Skeletal muscle satellite cell (primary cell): ENCODE measurements around the gene IL25. TPM values are rescaled to one million over a fixed set of nuclear protein-coding genes. Genes with fewer than 3 reads are reported as not detected.
"Not testable (repeated sequence)": the region's sequence is repeated elsewhere in the genome, so short reads cannot be mapped to it uniquely, and the experiment has no call there.

Experiments
- H3K27me3 ChIP-seq: 2 replicates; pipeline ENCODE4 v1.7.0; 2013; ENCODE audit warnings: low read length; ENCODE audit not compliant: control insufficient read depth, insufficient read depth
- H3K36me3 ChIP-seq: 2 replicates; pipeline ENCODE4 v1.7.0; 2013; ENCODE audit warnings: mild to moderate bottlenecking, control low read depth, low read length; ENCODE audit not compliant: insufficient read depth
- H3K4me1 ChIP-seq: 2 replicates; pipeline ENCODE4 v1.7.0; 2013; ENCODE audit warnings: low read length; ENCODE audit not compliant: control insufficient read depth, insufficient read depth
- H3K4me2 ChIP-seq: 2 replicates; pipeline ENCODE4 v1.7.0; 2013; ENCODE audit warnings: mild to moderate bottlenecking, low read length
- H3K4me3 ChIP-seq: 2 replicates; pipeline ENCODE4 v1.7.0; 2013; ENCODE audit warnings: low read length
- H3K9ac ChIP-seq: 2 replicates; pipeline ENCODE4 v1.7.0; 2013; ENCODE audit warnings: mild to moderate bottlenecking, low read depth, low read length, moderate library complexity
- H3K9me3 ChIP-seq: replicated peaks from 2 replicates; pipeline ENCODE4 v1.7.0; 2013; ENCODE audit warnings: mild to moderate bottlenecking, control low read depth, low read length
- total RNA-seq: library from RNA; depleted of rRNA; stranded (reverse); fragments of >200 nt; gene quantifications from 2 replicates; pipeline ENCODE4 v1.2.3, GENCODE V29; 2012; rRNA removed

IL25 gene
- total RNA-seq, result not detected in 2 replicates

DNA sequence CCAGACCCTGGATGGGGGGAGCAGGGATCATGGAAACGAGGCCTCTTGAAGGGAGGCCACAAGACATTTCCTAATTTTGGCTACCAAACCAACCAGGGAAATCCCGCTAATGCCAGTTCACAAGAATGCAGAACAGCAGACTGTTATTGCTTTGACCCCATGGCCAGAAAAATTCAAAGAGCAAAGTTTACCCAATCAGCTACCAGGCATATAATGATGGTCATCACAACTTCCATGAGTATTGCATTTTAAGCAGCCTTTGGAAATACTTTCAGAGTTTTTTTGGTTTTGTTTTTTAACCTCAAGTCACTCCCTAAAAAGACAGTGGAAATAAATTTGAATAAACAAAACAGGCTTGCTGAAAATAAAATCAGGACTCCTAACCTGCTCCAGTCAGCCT is at the start of gene IL25:
Gene IL25 (plus strand): TSS at position 301 of the 400 bp plus-strand sequence.
- Histone ChIP-seq H3K4me1 (no peaks in the 10 kb centered on the region), H3K27me3 (peaks cover 52% of the 10 kb centered on the region), H3K4me2 (no peak within 1 kb of the TSS), H3K4me3 (no peak within 1 kb of the TSS), H3K36me3 (no peaks in the 10 kb centered on the region), H3K9ac (no peak within 1 kb of the TSS), H3K9me3 (no peaks in the 10 kb centered on the region)

DNA sequence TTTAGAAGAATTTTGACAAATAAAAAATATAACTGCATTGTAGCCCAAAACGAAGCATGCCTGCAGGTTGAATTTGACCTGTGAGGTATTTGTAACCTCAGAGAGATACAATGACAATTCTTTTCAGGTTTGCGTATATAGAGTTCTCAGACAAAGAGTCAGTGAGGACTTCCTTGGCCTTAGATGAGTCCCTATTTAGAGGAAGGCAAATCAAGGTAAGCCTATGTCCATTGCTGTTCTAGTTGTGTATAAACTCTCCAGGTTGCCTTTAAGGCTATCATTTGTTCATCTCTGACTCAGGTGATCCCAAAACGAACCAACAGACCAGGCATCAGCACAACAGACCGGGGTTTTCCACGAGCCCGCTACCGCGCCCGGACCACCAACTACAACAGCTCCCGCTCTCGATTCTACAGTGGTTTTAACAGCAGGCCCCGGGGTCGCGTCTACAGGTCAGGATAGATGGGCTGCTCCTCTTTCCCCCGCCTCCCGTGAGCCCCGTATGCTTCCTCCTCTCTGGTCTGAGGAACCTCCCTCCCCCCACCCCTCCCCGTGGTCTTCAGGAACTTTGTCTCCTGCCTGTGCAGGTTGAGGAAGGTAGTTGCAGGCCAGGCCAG is 48.7 kb upstream of the IL25 start:
- Histone ChIP-seq H3K9me3 (no peaks in the 10 kb centered on the region), H3K4me2 (no peak overlapping the region), H3K9ac (no peak overlapping the region), H3K4me3 (no peak overlapping the region), H3K4me1 (peaks cover 15% of the 10 kb centered on the region), H3K27me3 (no peaks in the 10 kb centered on the region), H3K36me3 (peaks cover 44% of the 10 kb centered on the region)

DNA sequence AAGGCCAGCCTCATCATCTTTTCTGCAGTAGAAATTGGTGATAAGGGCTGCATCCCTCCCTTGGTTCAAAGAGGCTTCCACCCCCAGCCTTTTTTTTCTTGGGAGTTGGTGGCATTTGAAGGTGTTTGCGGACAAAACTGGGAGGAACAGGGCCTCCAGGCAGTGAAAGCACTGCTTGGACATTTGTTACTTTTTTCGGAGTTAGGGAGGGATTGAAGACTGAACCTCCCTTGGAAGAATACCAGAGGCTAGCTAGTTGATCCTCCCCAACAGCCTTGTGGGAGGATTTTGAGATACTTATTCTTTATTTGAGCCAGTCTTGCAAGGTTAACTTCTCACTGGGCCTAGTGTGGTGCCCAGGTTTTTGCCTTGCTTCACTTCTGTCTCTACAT is 48.2 kb upstream of the IL25 start:
- Histone ChIP-seq H3K4me1 (peaks cover 15% of the 10 kb centered on the region), H3K9me3 (no peaks in the 10 kb centered on the region), H3K9ac (no peak overlapping the region), H3K27me3 (no peaks in the 10 kb centered on the region), H3K36me3 (peaks cover 42% of the 10 kb centered on the region), H3K4me2 (no peak overlapping the region), H3K4me3 (no peak overlapping the region)

DNA sequence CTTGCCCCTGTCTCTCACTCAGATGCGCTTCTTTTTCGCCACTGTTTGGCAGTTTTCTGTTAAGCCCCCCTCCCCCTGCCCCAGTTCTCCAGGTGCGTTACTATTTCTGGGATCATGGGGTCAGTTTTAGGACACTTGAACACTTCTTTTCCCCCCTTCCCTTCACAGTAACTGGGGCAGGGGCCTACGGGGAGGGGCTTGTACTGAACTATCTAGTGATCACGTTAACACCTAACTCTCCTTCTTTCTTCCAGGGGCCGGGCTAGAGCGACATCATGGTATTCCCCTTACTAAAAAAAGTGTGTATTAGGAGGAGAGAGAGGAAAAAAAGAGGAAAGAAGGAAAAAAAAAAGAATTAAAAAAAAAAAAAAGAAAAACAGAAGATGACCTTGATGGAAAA is 47.6 kb upstream of the IL25 start:
- no peak overlapping the region for H3K4me2 ChIP-seq
- H3K4me1 ChIP-seq, result peaks cover 15% of the 10 kb centered on the region
- no peaks in the 10 kb centered on the region for H3K27me3 ChIP-seq
- no peak overlapping the region for H3K4me3 ChIP-seq
- no peaks in the 10 kb centered on the region for H3K9me3 ChIP-seq
- no peak overlapping the region for H3K9ac ChIP-seq
- peaks cover 36% of the 10 kb centered on the region for H3K36me3 ChIP-seq

DNA sequence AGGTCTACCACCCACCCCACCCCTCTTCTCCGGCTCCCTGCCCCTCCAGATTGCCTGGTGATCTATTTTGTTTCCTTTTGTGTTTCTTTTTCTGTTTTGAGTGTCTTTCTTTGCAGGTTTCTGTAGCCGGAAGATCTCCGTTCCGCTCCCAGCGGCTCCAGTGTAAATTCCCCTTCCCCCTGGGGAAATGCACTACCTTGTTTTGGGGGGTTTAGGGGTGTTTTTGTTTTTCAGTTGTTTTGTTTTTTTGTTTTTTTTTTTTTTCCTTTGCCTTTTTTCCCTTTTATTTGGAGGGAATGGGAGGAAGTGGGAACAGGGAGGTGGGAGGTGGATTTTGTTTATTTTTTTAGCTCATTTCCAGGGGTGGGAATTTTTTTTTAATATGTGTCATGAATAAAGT is 46.9 kb upstream of the IL25 start:
- H3K4me1 ChIP-seq, result peaks cover 10% of the 10 kb centered on the region
- H3K36me3 ChIP-seq, result peaks cover 30% of the 10 kb centered on the region
- not testable (repeated sequence) for H3K4me2 ChIP-seq, H3K4me3 ChIP-seq, H3K9ac ChIP-seq, H3K27me3 ChIP-seq, H3K9me3 ChIP-seq

DNA sequence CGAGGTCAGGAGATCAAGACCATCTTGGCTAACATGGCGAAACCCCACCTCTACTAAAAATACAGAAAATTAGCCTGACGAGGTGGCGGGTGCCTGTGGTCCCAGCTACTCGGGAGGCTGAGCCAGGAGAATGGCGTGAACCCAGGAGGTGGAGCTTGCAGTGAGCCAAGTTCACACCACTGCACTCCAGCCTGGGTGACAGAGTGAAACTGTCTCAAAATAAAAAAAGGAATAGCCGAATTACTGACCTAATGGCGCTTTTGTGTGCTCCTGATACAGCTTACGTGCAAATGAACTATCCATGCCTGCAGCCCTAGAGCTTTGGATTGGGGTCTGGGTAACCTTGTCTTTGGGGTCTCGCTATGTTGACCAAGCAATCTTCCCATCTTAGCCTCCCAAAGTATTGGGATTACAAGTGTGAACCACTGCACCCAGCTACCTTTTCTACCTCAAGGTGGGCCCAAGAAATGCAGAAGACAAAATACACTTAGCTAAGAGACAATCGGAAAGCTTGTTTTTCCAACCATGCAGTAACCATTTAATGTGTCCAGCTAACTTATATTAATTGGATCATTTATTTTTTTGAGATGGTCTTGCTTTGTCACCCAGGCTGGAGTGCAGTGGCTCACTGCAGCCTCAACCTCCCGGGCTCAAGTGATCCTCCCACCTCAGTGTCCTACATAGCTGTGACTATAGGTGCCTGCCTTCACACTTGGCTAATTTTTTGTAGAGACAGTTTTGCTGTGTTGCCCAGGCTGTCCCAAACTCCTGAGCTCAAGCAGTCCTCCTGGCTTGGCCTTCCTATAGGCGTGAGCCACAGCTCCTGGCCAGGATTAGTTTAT is 45.9 kb upstream of the IL25 start:
- Histone ChIP-seq H3K27me3 (no peaks in the 10 kb centered on the region), H3K9me3 (no peaks in the 10 kb centered on the region), H3K4me2 (no peak overlapping the region), H3K36me3 (peaks cover 30% of the 10 kb centered on the region), H3K4me3 (no peak overlapping the region), H3K9ac (no peak overlapping the region), H3K4me1 (peaks cover 10% of the 10 kb centered on the region)

DNA sequence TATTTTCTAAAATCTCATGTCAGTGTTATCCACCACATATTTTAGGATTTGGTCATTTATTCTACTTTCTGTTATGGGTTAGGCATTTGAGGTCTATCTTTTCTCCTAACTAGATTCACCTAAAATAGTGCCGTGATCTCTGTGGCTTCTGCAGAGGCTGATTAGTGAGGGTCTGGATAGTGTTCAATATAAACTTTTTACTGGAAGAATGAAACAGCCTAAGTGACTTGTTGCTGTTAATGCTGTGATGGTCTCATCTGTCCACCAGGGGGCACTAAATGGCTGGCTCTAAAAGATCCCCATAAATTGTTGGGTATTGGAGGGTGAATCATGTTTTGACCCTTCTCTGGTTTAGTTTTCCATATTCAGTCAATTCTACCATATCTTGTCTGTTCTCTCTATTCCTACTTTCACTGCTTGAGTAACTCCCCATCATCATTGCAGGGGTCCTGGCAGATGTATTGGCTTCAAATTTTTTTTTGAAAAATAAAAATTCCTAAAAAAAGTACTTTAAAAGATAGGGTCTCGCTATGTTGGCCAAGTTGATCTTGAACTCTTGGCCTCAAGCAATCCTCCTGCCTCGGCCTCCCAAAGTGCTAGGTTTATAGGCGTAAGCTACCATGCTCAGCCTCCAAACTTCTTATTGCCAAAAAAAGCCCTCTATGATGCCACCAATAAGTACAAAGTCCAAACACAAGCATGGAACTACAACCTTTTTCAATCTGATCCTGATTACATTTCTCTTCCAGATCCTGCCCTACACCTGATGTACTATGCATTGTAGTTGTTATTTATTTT is 44.5 kb upstream of the IL25 start:
- Histone ChIP-seq H3K4me1 (peaks cover 4% of the 10 kb centered on the region), H3K9me3 (no peaks in the 10 kb centered on the region), H3K4me2 (no peak overlapping the region), H3K36me3 (peaks cover 27% of the 10 kb centered on the region), H3K9ac (no peak overlapping the region), H3K27me3 (peaks cover 3% of the 10 kb centered on the region), H3K4me3 (no peak overlapping the region)

DNA sequence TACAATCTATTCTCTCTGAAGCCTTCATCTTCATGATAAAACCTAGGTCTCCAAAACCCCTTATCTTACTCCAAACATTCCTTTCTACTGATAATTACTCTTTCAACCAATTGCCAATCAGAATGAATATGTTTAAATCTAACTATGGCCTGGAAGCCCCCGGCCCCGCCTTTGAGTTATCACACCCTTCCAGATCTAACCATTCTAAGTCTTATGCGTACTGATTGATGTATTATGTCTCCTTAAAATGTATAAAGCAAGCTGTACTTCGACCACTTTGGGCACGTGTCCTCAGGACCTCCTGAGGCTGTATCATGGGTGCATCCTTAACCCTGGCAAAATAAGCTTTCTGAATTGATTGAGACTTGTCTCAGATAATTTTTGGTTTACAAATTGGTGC is 37.0 kb upstream of the IL25 start:
- no peak overlapping the region for H3K9ac ChIP-seq
- no peaks in the 10 kb centered on the region for H3K36me3 ChIP-seq
- H3K4me3 ChIP-seq, result no peak overlapping the region
- H3K27me3 ChIP-seq, result peaks cover 23% of the 10 kb centered on the region
- no peaks in the 10 kb centered on the region for H3K9me3 ChIP-seq
- H3K4me1 ChIP-seq, result no peaks in the 10 kb centered on the region
- no peak overlapping the region for H3K4me2 ChIP-seq

DNA sequence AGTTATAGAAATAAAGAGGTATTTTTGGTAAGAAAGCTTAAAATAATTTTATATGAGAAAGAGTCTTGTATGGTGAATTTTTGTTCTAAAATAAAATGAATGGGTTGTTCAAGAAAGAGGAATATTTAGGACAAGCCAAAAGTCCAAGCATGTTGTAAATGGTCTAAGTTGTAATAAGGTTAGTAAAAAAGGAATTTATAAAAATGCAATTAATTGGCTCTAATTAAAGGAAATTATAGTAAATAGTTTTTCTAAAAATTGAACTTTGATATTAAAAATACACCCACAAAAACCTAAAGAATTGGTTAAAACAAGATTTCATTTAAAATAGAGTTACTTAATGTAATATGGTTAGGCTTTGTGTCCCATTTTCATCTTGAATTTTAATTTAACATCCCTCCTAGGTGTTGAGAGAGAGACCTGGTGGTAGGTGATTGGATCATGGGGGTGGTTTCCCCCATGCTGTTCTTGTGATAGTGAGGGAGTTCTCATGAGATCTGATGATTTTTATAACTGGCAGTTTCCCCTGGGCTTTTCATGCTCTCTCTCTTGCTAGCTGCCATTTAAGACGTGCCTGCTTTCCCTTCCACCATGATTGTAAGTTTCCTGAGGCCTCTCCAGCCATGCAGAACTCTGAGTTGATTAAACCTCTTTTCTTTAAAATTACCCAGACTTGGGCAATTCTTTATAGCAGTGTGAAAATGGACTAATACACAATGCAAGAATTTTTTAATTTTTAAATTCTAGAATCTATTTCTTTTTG is 32.9 kb upstream of the IL25 start:
- Histone ChIP-seq H3K9ac (no peak overlapping the region), H3K4me1 (no peaks in the 10 kb centered on the region), H3K4me2 (no peak overlapping the region), H3K36me3 (no peaks in the 10 kb centered on the region), H3K4me3 (no peak overlapping the region), H3K9me3 (no peaks in the 10 kb centered on the region), H3K27me3 (peaks cover 27% of the 10 kb centered on the region)

DNA sequence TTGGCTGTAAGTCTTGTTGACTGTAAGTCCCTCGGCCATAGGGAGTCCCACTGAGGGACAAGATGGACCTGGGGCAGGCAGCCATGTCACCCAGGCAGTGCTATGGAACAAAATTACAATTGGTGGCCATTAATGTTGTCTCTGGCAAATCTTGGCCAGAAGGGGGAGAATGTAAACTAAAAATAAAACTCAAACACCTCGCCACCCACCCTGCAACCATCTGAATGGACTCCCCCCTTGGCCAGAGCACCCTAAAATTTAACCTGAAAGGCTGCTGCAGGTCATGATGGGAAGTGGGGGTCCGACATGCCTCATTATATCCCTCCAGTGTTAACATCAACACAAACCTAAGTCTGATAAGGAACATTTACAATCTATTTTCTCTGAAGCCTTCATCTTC is 28.1 kb upstream of the IL25 start:
- H3K9ac ChIP-seq, result no peak overlapping the region
- no peaks in the 10 kb centered on the region for H3K9me3 ChIP-seq
- no peak overlapping the region for H3K4me2 ChIP-seq
- H3K27me3 ChIP-seq, result peaks cover 6% of the 10 kb centered on the region
- H3K4me3 ChIP-seq, result no peak overlapping the region
- no peaks in the 10 kb centered on the region for H3K36me3 ChIP-seq
- no peaks in the 10 kb centered on the region for H3K4me1 ChIP-seq
